Measurements from ENCODE around the gene PNPLA5. TPM values are rescaled to one million over a fixed set of nuclear protein-coding genes. Genes with fewer than 3 reads are reported as not detected.

PNPLA5 gene
- total RNA-seq: not detected

GRCh38 chr22:43891360-43892182 is at the start of gene PNPLA5:
PNPLA5 (minus strand) TSS chr22:43892013; CDS start chr22:43891880, 133 bp downstream.
- H3K4me1 Mint-ChIP-seq: no peaks in the 10 kb centered on the region
- no peaks in the 10 kb centered on the region for H3K36me3 Mint-ChIP-seq
- DNase-seq: no peak
- no peaks in the 10 kb centered on the region for H3K9me3 Mint-ChIP-seq
- ATAC-seq (ENCODE audit: low read depth): no peak
- peaks cover 44% of the 10 kb centered on the region for H3K27me3 Mint-ChIP-seq
- POLR2A ChIA-PET: no interaction called here
- H3K27ac Mint-ChIP-seq: no peak within 1 kb of the TSS
- H3K4me3 Mint-ChIP-seq: no peak within 1 kb of the TSS

GRCh38 chr22:43941449-43941848 is 49.6 kb upstream of the PNPLA5 start:
- Mint-ChIP-seq H3K9me3 (no peaks in the 10 kb centered on the region), H3K4me3 (no peak overlapping the region), H3K27me3 (peaks cover 5% of the 10 kb centered on the region), H3K4me1 (peaks cover 2% of the 10 kb centered on the region), H3K27ac (no peak overlapping the region), H3K36me3 (no peaks in the 10 kb centered on the region)
- ATAC-seq (ENCODE audit: low read depth) (no peak), DNase-seq (no peak)
- POLR2A ChIA-PET: interaction anchor here (1.2 kb wide), 1 partner anchor 14 kb away, joined by 3 read pairs; the partner anchor contains the start of gene SAMM50

GRCh38 chr22:43931771-43932170 is 40.0 kb upstream of the PNPLA5 start:
- DNase-seq: no peak
- Mint-ChIP-seq H3K36me3 (no peaks in the 10 kb centered on the region), H3K9me3 (no peaks in the 10 kb centered on the region), H3K4me3 (no peak overlapping the region), H3K27me3 (peaks cover 6% of the 10 kb centered on the region), H3K4me1 (no peaks in the 10 kb centered on the region), H3K27ac (no peak overlapping the region)
- ATAC-seq (ENCODE audit: low read depth): no peak
- POLR2A ChIA-PET: no interaction called here

- no peaks in the 10 kb centered on the region for H3K9me3 Mint-ChIP-seq
- H3K4me3 Mint-ChIP-seq: no peak overlapping the region
- no peak overlapping the region for H3K27ac Mint-ChIP-seq
- H3K36me3 Mint-ChIP-seq: no peaks in the 10 kb centered on the region
- peaks cover 21% of the 10 kb centered on the region for H3K27me3 Mint-ChIP-seq
- ATAC-seq (ENCODE audit: low read depth): no peak
- no peaks in the 10 kb centered on the region for H3K4me1 Mint-ChIP-seq
- POLR2A ChIA-PET: no interaction called here
- no peak for DNase-seq
These were observed 37.1 kb upstream of the PNPLA5 start for GRCh38 chr22:43928908-43929307.

- H3K27ac Mint-ChIP-seq: no peak overlapping the region
- H3K36me3 Mint-ChIP-seq: no peaks in the 10 kb centered on the region
- H3K4me3 Mint-ChIP-seq: no peak overlapping the region
- DNase-seq: no peak
- H3K4me1 Mint-ChIP-seq: no peaks in the 10 kb centered on the region
- peaks cover 22% of the 10 kb centered on the region for H3K27me3 Mint-ChIP-seq
- no peaks in the 10 kb centered on the region for H3K9me3 Mint-ChIP-seq
- ATAC-seq (ENCODE audit: low read depth): no peak
- POLR2A ChIA-PET: no interaction called here
These were observed 36.7 kb upstream of the PNPLA5 start for GRCh38 chr22:43928468-43928867.

- Mint-ChIP-seq H3K4me1 (peaks cover 3% of the 10 kb centered on the region), H3K9me3 (no peaks in the 10 kb centered on the region), H3K36me3 (no peaks in the 10 kb centered on the region), H3K27ac (no peak overlapping the region), H3K4me3 (no peak overlapping the region), H3K27me3 (peaks cover 34% of the 10 kb centered on the region)
- DNase-seq: no peak
- POLR2A ChIA-PET: no interaction called here
- no peak for ATAC-seq (ENCODE audit: low read depth)
These were observed 34.5 kb upstream of the PNPLA5 start for GRCh38 chr22:43926349-43926710.

GRCh38 chr22:43925433-43926348 is 33.9 kb upstream of the PNPLA5 start:
- Mint-ChIP-seq H3K27ac (no peak overlapping the region), H3K4me1 (peaks cover 3% of the 10 kb centered on the region), H3K4me3 (peak overlapping the region; percentile 29), H3K9me3 (no peaks in the 10 kb centered on the region), H3K36me3 (no peaks in the 10 kb centered on the region), H3K27me3 (peaks cover 37% of the 10 kb centered on the region)
- POLR2A ChIA-PET: no interaction called here
- DNase-seq (no peak), ATAC-seq (ENCODE audit: low read depth) (no peak)

GRCh38 chr22:43924877-43925276 is 33.1 kb upstream of the PNPLA5 start:
- DNase-seq (no peak), ATAC-seq (ENCODE audit: low read depth) (no peak)
- H3K27ac Mint-ChIP-seq: no peak overlapping the region
- H3K4me3 Mint-ChIP-seq: peak overlapping the region; percentile 29
- H3K27me3 Mint-ChIP-seq: peaks cover 40% of the 10 kb centered on the region
- no peaks in the 10 kb centered on the region for H3K36me3 Mint-ChIP-seq
- H3K9me3 Mint-ChIP-seq: no peaks in the 10 kb centered on the region
- H3K4me1 Mint-ChIP-seq: peaks cover 3% of the 10 kb centered on the region
- POLR2A ChIA-PET: no interaction called here

- H3K4me3 Mint-ChIP-seq: peak within 1 kb of the TSS; percentile 84
- peaks cover 40% of the 10 kb centered on the region for H3K27me3 Mint-ChIP-seq
- H3K4me1 Mint-ChIP-seq: peaks cover 3% of the 10 kb centered on the region
- ATAC-seq (ENCODE audit: low read depth) (peak; percentile 82), DNase-seq (peak; percentile 82)
- peak within 1 kb of the TSS; percentile 70 for H3K27ac Mint-ChIP-seq
- POLR2A ChIA-PET: no interaction called here
- H3K9me3 Mint-ChIP-seq: no peaks in the 10 kb centered on the region
- no peaks in the 10 kb centered on the region for H3K36me3 Mint-ChIP-seq
These were observed 32.0 kb upstream of the PNPLA5 start, which contains the start of gene PNPLA3 for GRCh38 chr22:43923631-43924464. PNPLA3 (plus strand) TSS chr22:43923805; CDS start chr22:43923912, 107 bp downstream.

GRCh38 chr22:43923191-43923590 is 31.4 kb upstream of the PNPLA5 start:
- no peaks in the 10 kb centered on the region for H3K36me3 Mint-ChIP-seq
- H3K4me1 Mint-ChIP-seq: peaks cover 3% of the 10 kb centered on the region
- DNase-seq: no peak
- ATAC-seq (ENCODE audit: low read depth): no peak
- H3K9me3 Mint-ChIP-seq: no peaks in the 10 kb centered on the region
- H3K27me3 Mint-ChIP-seq: peaks cover 37% of the 10 kb centered on the region
- POLR2A ChIA-PET: no interaction called here
- peak overlapping the region; percentile 70 for H3K27ac Mint-ChIP-seq
- peak overlapping the region; percentile 84 for H3K4me3 Mint-ChIP-seq

- H3K4me1 Mint-ChIP-seq: peaks cover 3% of the 10 kb centered on the region
- H3K27me3 Mint-ChIP-seq: peaks cover 34% of the 10 kb centered on the region
- H3K4me3 Mint-ChIP-seq: no peak overlapping the region
- no peak for ATAC-seq (ENCODE audit: low read depth)
- POLR2A ChIA-PET: no interaction called here
- H3K36me3 Mint-ChIP-seq: no peaks in the 10 kb centered on the region
- H3K27ac Mint-ChIP-seq: no peak overlapping the region
- H3K9me3 Mint-ChIP-seq: no peaks in the 10 kb centered on the region
- no peak for DNase-seq
These were observed 30.3 kb upstream of the PNPLA5 start for GRCh38 chr22:43922123-43922522.

- POLR2A ChIA-PET: no interaction called here
- Mint-ChIP-seq H3K4me3 (no peak overlapping the region), H3K4me1 (peaks cover 3% of the 10 kb centered on the region), H3K36me3 (no peaks in the 10 kb centered on the region), H3K9me3 (no peaks in the 10 kb centered on the region), H3K27me3 (peaks cover 34% of the 10 kb centered on the region), H3K27ac (no peak overlapping the region)
- DNase-seq (no peak), ATAC-seq (ENCODE audit: low read depth) (no peak)
These were observed 29.6 kb upstream of the PNPLA5 start for GRCh38 chr22:43921370-43921769.
